OCI-LY3 (cell line): ENCODE measurements around the gene MGAT4A.

ENCODE experiments used
- EZH2phosphoT487 ChIP-seq: fragments of 200-600 bp; shearing (Covaris generic); IDR thresholded peaks from 2 replicates; pipeline ENCODE4 v1.6.1; 2018; ENCODE audit warnings: antibody characterized with exemption, mixed run types, low read depth
- TF ChIP-seq, protein P1 (sequence below): fragments of 200-600, 300-600 bp; sonication (generic); IDR thresholded peaks from 2 replicates; pipeline ENCODE4 v1.5.1; 2014; ENCODE audit warnings: antibody characterized with exemption, low read length, low read depth

DNA sequence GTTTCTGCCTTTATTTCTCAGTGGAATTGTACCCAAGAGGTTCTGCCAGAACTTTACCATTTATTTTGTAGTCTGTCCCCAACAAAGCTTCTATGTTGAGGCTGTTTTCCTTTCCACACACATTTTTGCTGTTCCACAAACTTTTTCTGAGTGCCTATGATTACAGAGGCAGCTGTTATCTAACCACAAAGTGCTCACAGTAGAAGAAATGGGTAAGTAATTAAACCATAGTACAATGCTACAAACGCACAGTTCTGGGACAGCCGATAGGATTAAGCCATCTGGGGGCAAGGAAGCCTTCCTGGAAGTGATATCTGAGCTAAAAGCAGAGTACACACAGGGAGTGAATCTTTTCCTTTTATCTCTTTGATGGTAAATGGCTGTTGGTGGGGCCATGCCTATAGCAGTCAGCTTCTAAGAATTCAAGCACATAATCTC is 3.9 kb upstream of the MGAT4A start:
- TF ChIP-seq, protein P1, sequence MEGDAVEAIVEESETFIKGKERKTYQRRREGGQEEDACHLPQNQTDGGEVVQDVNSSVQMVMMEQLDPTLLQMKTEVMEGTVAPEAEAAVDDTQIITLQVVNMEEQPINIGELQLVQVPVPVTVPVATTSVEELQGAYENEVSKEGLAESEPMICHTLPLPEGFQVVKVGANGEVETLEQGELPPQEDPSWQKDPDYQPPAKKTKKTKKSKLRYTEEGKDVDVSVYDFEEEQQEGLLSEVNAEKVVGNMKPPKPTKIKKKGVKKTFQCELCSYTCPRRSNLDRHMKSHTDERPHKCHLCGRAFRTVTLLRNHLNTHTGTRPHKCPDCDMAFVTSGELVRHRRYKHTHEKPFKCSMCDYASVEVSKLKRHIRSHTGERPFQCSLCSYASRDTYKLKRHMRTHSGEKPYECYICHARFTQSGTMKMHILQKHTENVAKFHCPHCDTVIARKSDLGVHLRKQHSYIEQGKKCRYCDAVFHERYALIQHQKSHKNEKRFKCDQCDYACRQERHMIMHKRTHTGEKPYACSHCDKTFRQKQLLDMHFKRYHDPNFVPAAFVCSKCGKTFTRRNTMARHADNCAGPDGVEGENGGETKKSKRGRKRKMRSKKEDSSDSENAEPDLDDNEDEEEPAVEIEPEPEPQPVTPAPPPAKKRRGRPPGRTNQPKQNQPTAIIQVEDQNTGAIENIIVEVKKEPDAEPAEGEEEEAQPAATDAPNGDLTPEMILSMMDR, result no peak
- TF ChIP-seq EZH2phosphoT487, result no peak
